PC-9 (cell line): ENCODE results near the gene SLC9A9. TPM values are rescaled to one million over a fixed set of nuclear protein-coding genes. Genes with fewer than 3 reads are reported as not detected.

ENCODE experiments used
- BruUV-seq: library from RNA; stranded (reverse); fragments of 400-500 nt; replicated peaks from 2 replicates; lab custom pipeline; 2021; lab: Mats Ljungman, UMichigan
- CTCF ChIA-PET: fragments of 300-600 bp; sonication (Branson Sonifier 250); formaldehyde crosslinking; loops from one replicate; lab custom pipeline; 2022; ENCODE audit warnings: antibody characterized with exemption; lab: Charles Lee
- POLR2A ChIA-PET: fragments of 300-600 bp; sonication (Branson Sonifier 250); formaldehyde crosslinking; loops from one replicate; lab custom pipeline; 2022; ENCODE audit warnings: antibody characterized with exemption; ENCODE audit not compliant: unreplicated experiment; lab: Charles Lee
- DNase-seq, 2 experiments: peaks; one replicate each; pipeline versions ENCODE4 v3.0.0 to v3.0.0-alpha.2; 2015 to 2022; ENCODE audit warnings: mixed read lengths in 1 of 2
- H2AFZ ChIP-seq: fragments of 200-600 bp; sonication (generic); 2 replicates; pipeline ENCODE4 v1.8.1; 2017; ENCODE audit warnings: antibody characterized with exemption
- H3F3A ChIP-seq: fragments of 200-600 bp; sonication (generic); 2 replicates; pipeline ENCODE4 v1.8.1; 2017; ENCODE audit warnings: antibody characterized with exemption, mild to moderate bottlenecking, low read depth; ENCODE audit not compliant: insufficient read depth
- H3K27ac ChIP-seq: fragments of 200-600 bp; sonication (generic); 2 replicates; pipeline ENCODE4 v1.6.1; 2016; ENCODE audit warnings: mixed run types
- H3K27me3 ChIP-seq: fragments of 200-600 bp; sonication (generic); 2 replicates; pipeline ENCODE4 v1.6.1; 2016; ENCODE audit warnings: low read depth, mixed run types; ENCODE audit not compliant: insufficient read depth
- H3K36me3 ChIP-seq: fragments of 200-600 bp; sonication (generic); 2 replicates; pipeline ENCODE4 v1.6.1; 2016; ENCODE audit warnings: low read depth, mixed run types
- H3K4me1 ChIP-seq: fragments of 200-600 bp; sonication (generic); replicated peaks from 2 replicates; pipeline ENCODE4 v1.6.1; 2016; ENCODE audit warnings: mixed run types; ENCODE audit not compliant: insufficient read depth
- H3K4me2 ChIP-seq: fragments of 200-600 bp; sonication (generic); 2 replicates; pipeline ENCODE4 v1.6.1; 2017; ENCODE audit warnings: mixed run types
- H3K4me3 ChIP-seq: fragments of 200-600 bp; sonication (generic); 2 replicates; pipeline ENCODE4 v1.6.1; 2016; ENCODE audit warnings: mixed run types
- H3K79me2 ChIP-seq: fragments of 200-600 bp; sonication (generic); 2 replicates; pipeline ENCODE4 v1.6.1; 2017; ENCODE audit warnings: low read depth, mixed run types
- H3K9me2 ChIP-seq: fragments of 200-600 bp; sonication (generic); 2 replicates; pipeline ENCODE4 v1.8.1; 2017; ENCODE audit warnings: mild to moderate bottlenecking; ENCODE audit not compliant: insufficient read depth
- H3K9me3 ChIP-seq: fragments of 200-600 bp; sonication (generic); 2 replicates; pipeline ENCODE4 v1.8.1; 2016; ENCODE audit warnings: low read depth; ENCODE audit not compliant: insufficient read depth
- H4K20me1 ChIP-seq: fragments of 200-600 bp; sonication (generic); 2 replicates; pipeline ENCODE4 v1.8.1; 2017; ENCODE audit not compliant: insufficient read depth
- EZH2 ChIP-seq: fragments of 200-600 bp; sonication (generic); IDR thresholded peaks from 2 replicates; pipeline ENCODE4 v1.8.0; 2017; ENCODE audit warnings: antibody characterized with exemption, low read depth
- intact Hi-C: fragments of 100-400 bp; cut with micrococcal nuclease; formaldehyde crosslinking; loops from one replicate; pipeline ENCODE4 v1.10.0; 2022; ENCODE audit not compliant: unreplicated experiment
- total RNA-seq: library from RNA; stranded (reverse); gene quantifications from 2 replicates; pipeline ENCODE4 v1.2.3, GENCODE V29; 2021
- TF ChIP-seq, protein P1 (sequence below): fragments of 200-600 bp; sonication (generic); conservative IDR thresholded peaks from 2 replicates; pipeline ENCODE4 v1.6.1; 2017; ENCODE audit warnings: mixed run types, antibody characterized with exemption, mild to moderate bottlenecking, moderate library complexity

Gene SLC9A9
- total RNA-seq, 1 experiment from 2014 or later: 1.7 TPM

GRCh38 chr3:143605233-143605950, 242.9 kb downstream of the SLC9A9 start:
- H3K9me2 ChIP-seq: no peaks in the 10 kb centered on the region
- H3K4me2 ChIP-seq: no peak overlapping the region
- H4K20me1 ChIP-seq: no peaks in the 10 kb centered on the region
- H3K4me3 ChIP-seq: no peak overlapping the region
- H3K79me2 ChIP-seq: no peaks in the 10 kb centered on the region
- H3K27me3 ChIP-seq: no peaks in the 10 kb centered on the region
- intact Hi-C loops: no loop called here
- no peak overlapping the region for H3K27ac ChIP-seq
- ChIA-PET CTCF (no interaction called here), POLR2A (no interaction called here)
- no peaks in the 10 kb centered on the region for H3F3A ChIP-seq
- no peak overlapping the region for H2AFZ ChIP-seq
- no peaks in the 10 kb centered on the region for H3K4me1 ChIP-seq
- no TSS peak for BruUV-seq
- no peaks in the 10 kb centered on the region for H3K36me3 ChIP-seq
- H3K9me3 ChIP-seq: no peaks in the 10 kb centered on the region
- TF ChIP-seq, protein P1, sequence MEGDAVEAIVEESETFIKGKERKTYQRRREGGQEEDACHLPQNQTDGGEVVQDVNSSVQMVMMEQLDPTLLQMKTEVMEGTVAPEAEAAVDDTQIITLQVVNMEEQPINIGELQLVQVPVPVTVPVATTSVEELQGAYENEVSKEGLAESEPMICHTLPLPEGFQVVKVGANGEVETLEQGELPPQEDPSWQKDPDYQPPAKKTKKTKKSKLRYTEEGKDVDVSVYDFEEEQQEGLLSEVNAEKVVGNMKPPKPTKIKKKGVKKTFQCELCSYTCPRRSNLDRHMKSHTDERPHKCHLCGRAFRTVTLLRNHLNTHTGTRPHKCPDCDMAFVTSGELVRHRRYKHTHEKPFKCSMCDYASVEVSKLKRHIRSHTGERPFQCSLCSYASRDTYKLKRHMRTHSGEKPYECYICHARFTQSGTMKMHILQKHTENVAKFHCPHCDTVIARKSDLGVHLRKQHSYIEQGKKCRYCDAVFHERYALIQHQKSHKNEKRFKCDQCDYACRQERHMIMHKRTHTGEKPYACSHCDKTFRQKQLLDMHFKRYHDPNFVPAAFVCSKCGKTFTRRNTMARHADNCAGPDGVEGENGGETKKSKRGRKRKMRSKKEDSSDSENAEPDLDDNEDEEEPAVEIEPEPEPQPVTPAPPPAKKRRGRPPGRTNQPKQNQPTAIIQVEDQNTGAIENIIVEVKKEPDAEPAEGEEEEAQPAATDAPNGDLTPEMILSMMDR: no peak
- TF ChIP-seq EZH2: no peak
- no peak for DNase-seq

GRCh38 chr3:143604402-143605185, 243.7 kb downstream of the SLC9A9 start:
- CTCF ChIA-PET: interaction anchor here (0.5 kb wide), 1 partner anchor 1358 kb away, joined by 3 read pairs; no protein-coding TSS in a partner anchor
- Histone ChIP-seq H3K4me1 (no peaks in the 10 kb centered on the region), H3K36me3 (no peaks in the 10 kb centered on the region), H2AFZ (no peak overlapping the region), H3K27ac (no peak overlapping the region), H3K9me3 (no peaks in the 10 kb centered on the region), H3K27me3 (no peaks in the 10 kb centered on the region), H4K20me1 (no peaks in the 10 kb centered on the region), H3K79me2 (no peaks in the 10 kb centered on the region), H3F3A (no peaks in the 10 kb centered on the region), H3K9me2 (no peaks in the 10 kb centered on the region), H3K4me2 (no peak overlapping the region), H3K4me3 (no peak overlapping the region)
- no peak for TF ChIP-seq EZH2
- no TSS peak for BruUV-seq
- POLR2A ChIA-PET: no interaction called here
- DNase-seq: no peak
- intact Hi-C loops: no loop called here

DNA sequence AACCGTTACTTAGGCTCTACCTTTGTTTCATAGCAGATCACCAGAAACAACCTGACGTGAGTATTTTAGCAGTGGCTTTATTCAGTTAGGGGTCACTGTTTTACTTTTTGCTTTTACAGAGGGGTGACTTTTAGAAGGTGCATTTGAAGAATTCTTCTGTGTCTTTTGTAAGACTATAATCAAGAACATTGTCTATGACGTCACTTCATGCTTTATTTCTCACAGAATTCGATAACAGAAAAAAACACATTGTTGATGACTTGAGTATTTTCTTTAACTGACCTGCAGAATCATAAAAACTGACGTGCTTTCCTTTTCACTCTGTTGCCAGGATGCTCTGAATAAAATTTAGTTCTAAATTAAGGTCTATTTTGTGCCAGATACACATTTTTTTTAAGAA, 244.5 kb downstream of the SLC9A9 start:
- DNase-seq: no peak
- no peak overlapping the region for H3K27ac ChIP-seq
- no peaks in the 10 kb centered on the region for H3K4me1 ChIP-seq
- intact Hi-C loops: no loop called here
- no peaks in the 10 kb centered on the region for H3K36me3 ChIP-seq
- no peak overlapping the region for H3K4me3 ChIP-seq
- H3K4me2 ChIP-seq: no peak overlapping the region
- POLR2A ChIA-PET: no interaction called here
- H3K79me2 ChIP-seq: no peaks in the 10 kb centered on the region
- BruUV-seq: no TSS peak
- no peaks in the 10 kb centered on the region for H3K9me2 ChIP-seq
- H3F3A ChIP-seq: no peaks in the 10 kb centered on the region
- no peak overlapping the region for H2AFZ ChIP-seq
- H4K20me1 ChIP-seq: no peaks in the 10 kb centered on the region
- TF ChIP-seq, protein P1: no peak
- TF ChIP-seq EZH2: no peak
- no peaks in the 10 kb centered on the region for H3K9me3 ChIP-seq
- CTCF ChIA-PET: no interaction called here
- H3K27me3 ChIP-seq: no peaks in the 10 kb centered on the region
